DMS114 treated with DMSO at 0.1 percent for 48 hours (cell line): ENCODE data around the gene APOBEC3F.

Experiments used
- DNase-seq: peaks from one replicate; lab custom pipeline; 2025; ENCODE audit not compliant: unreplicated experiment; lab: John Stamatoyannopoulos, UW

APOBEC3F gene

DNA sequence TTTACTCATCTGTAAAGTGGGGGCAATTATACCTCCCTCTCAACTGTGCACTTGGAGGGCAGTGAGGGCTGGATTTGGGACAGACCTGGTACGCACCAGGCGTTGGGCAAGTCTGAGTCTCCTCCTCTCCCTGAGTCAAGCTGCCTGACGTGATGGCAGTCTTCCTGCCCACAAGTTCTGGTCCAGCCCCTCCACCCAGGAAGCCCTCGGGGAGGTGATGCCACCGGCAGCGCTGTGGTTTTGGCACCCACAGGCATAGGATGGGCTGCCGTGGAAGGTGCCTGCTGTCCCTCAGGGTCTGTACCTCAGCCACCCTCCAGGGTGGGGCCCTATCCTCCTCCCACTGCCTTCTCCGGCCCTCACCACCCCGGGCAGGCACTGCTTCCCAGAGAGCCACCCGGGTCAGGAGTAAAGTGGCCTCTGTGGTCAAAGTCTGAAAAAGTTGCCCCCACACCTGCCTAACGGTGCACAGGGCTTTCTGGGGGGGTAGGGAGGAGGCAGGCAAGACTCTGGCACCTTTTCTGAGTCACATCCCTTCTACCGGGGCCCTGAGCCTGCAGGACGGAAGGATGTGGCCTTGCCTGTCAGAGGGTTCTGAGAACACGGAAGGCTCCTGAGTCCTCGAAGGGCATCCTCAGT lies 49.9 kb downstream of the APOBEC3F start:
- DNase-seq, result no peak

DNA sequence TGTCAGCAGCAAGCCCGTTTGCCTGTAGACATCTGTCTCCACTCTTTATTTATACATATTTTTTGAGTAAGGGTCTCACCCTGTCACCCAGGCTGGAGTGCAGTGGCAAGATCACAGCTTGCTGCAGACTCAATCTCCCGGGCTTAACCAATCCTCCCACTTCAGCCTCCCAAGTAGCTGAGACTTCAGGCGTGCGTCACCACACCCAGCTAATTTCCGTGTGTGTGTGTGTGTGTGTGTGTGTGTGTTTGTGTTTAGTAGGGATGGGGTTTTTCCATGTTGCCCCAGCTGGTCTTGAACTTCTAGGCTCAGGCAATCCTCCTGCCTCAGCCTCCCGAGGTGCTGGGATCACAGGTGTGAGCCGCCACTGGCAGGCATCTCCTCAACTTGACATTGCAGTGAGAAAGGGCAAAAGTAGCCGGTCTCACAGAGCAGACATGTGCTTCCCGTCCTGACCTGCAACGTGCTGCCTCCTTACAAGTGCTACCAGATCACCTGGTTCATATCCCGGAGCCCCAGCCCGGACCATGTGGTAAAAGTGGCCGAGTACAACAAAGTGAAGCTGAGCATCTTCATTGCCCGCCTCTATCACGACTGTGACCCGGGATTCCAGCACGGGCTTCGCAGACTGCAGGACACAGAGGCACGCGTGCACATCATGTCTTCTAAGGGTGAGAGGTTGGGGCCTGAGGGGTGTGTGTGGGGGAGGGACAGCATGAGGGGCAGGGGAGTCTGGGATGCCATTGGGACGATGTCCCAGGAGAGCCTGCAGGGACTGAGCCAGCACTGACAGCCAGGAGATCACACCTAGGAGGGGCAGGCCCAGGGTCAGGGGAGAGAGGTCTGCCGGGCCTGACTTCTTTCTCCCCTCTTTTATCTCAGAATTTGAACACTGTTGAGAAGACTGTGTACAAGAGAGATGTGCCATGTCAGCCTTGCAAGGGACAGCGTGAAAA lies 50.7 kb downstream of the APOBEC3F start:
- DNase-seq, result no peak

DNA sequence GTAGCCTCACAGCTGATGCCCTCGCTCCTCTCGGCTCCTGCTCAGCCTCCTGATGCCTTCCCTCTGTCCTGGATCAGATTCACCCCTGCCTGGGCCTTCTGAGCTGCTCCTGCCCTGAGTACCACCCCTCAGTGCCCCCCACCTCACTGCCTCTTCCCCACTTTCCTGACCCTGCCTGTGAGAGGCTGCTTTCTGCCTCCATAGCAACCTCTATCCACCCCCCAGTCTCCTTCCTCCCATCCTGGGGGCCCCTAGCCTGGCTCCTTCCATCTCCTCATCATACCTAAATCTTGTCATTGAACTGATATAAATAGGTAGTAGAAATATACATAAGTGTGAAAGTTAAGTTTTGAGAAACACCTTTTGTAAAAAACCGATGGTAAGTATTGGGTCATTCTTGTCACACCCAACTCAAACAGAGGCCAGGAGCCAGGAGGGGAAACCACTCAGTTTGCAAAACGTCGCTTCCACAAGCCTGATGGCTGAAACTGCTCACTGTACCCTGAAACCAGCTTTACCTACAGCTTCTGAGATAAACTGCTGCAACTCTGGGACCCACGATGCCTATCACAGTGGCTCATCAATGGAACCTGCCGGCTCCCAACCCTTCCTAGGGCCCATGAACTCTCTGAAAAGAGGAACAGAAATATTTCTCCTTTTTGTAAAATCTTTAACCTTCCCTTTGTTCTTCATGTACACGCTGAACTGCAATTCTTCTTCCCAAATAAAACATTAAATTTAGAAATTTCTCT lies 51.6 kb downstream of the APOBEC3F start:
- DNase-seq, result no peak

DNA sequence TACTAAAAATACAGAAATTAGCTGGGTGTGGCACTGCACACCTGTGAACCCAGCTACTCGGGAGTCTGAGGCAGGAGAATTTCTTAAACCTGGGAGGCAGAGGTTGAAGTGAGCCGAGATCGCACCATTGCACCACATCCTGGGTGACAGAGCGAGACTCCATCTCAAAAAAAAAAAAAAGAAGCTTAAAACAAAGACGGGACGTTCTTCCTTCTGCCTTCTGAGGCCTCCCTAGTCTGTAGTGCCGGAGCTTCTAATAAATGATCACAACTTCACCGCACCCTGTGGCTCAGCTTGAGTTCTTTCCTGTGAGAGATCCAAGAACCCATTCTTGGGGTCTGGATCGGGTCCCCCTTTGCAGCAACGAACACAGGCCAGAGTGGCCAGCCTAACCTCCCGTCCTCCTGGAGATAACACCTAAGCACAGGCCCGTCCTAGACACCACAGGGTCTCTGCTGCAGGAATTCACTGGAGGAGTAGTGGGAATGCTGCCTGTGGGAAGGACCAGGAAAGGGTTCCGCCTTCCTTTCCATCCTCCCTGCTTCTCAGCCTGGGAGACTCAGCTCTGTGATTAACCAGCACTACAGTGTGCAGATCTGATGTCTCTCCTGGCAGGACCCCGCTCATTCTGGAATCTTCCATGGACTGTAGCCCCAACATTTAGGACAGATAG lies 54.2 kb downstream of the APOBEC3F start:
- no peak for DNase-seq

DNA sequence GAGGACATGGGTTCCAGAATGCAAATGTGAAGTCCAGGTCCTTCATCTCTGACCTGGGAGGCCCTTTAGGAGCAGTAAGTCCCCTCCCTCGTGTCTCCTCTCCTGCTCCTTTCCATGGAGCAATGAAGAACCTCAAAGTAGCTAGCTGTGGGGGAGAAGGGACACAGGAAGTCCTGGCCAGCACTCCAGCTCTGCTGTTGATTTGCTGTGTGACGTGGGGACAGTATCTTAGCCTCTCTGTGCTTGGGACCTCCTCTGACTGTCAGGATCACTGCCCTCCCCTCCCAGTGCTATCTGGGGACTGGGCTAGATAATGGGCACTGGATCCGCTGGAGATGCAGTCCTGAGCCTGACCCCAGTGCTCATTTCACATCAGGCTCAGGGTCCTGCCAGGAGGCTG lies 55.3 kb downstream of the APOBEC3F start:
- DNase-seq, result no peak

DNA sequence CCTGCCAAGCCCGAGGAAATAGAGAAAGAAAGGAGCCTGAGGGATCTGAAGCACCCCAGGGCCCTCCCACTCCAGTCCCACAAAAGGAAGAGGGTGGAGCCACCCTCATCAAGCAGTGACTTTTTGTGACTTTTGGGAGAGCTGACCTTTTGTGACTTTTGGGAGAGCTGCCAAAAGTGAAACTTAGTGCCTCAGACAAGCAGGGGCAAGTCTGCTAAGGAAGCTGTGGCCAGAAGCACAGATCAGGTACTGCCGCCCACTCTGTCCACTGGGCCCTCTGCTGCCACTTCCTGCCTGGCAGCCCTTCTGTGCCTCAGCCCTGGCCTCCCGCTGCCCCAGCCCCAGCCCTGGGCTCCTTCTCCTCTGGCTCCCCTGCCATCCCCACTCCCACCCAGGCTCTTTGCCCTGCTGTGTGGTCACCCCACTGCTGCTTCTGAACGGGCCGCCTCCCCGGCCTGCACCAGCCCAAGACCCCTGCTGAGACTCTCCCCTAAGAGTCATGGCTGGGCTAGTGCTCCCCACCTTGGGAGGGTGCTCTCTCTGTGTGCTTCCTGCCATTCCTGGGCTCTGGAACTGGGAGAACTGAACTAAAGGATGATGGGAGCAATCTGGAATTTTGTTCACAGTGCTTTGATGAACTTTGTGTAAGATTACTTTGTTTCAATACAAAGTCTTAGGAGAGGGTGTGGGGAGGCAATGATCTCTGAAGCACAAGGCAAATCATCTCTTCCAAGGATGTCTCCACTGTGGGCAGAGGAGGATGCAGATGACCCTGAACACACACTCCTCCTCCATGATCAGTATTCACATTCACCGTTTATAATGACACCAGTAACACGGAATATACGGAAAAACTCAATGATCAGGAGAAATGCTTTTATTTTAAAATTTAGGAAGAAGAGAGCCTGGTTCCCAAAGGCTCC lies 56.7 kb downstream of the APOBEC3F start, which contains the start of gene APOBEC3H:
TSS of gene APOBEC3H (plus strand) at position 147 of the 923 bp plus-strand sequence. CDS start 3,035 bp downstream, outside the sequence.
- DNase-seq, result no peak

DNA sequence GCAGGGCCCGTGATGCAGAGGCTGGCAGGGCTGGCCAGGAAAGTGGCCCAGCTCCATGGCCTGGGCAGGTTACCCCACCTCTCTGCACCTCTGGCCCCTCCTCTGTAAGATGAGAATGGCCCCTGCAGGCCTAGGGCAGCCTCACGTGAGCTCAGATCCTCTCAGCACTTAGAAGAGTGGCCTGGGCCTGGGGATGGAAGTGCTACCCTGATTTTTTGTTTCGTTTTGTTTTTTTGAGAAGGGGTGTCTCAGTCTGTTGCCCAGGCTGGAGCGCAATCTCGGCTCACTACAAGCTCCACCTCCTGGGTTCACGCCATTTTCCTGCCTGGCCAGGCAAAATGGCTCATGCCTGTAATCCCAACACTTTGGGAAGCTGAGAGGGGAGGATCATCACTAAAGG lies 57.4 kb downstream of the APOBEC3F start:
- no peak for DNase-seq

DNA sequence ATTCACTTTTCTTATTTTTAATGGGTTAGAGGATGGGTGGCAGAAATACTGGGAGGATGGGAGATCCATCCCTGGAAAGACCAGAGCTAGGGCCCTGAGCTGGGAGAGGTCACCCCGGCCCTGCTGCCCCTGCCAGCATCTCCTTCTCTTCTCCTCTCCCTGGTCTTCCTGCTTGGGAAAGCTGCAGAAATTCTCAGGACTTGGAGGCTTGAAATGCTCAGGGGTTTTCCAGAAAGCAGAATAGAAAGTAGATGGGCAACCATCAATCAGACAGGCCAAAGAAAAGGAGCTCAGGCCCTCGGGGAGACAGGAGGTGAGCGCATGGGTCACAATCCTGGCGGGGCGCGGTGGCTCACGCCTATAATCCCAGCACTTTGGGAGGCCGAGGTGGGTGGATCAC lies 57.9 kb downstream of the APOBEC3F start:
- no peak for DNase-seq

DNA sequence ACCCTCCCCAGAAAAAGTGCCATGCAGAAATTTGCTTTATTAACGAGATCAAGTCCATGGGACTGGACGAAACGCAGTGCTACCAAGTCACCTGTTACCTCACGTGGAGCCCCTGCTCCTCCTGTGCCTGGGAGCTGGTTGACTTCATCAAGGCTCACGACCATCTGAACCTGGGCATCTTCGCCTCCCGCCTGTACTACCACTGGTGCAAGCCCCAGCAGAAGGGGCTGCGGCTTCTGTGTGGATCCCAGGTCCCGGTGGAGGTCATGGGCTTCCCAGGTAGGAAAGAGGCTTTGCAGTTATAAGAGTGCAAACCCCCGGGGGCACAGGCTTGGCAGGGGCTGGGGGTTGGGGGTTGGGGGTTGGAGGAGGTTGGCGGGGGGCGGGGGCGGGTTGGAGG lies 60.6 kb downstream of the APOBEC3F start:
- no peak for DNase-seq

DNA sequence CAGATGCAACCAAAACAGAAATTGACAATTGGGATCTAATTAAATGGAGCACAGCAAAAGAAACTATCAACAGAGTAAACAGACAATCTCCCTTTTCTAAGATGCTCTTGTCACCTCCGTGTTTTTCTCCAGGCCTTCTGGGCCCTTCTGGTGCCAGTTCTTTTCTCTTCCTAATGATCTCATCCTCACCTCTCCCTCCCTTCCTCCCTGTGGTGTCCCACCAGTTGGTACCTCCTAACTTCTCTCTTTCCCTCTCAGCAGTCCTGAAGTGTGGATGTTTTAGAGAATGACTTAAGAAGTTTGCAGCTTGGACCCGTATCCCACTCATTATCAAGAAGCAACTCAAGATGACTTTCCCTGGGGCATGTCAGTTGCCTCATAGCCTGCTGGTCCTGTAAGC lies 62.8 kb downstream of the APOBEC3F start:
- DNase-seq, result no peak
